GM18870 (cell line): ENCODE measurements around the gene ELP6.
"Not testable (repeated sequence)": the region's sequence is repeated elsewhere in the genome, so short reads cannot be mapped to it uniquely, and the experiment has no call there.

Experiments
- ATAC-seq: cut with Tn5 transposase; IDR thresholded peaks from one replicate; pipeline ENCODE4 v1.9.1; 2021; ENCODE audit warnings: moderate library complexity; ENCODE audit not compliant: unreplicated experiment

ELP6 gene

GRCh38 chr3:47469616-47470015 lies 43.9 kb downstream of the ELP6 start:
- ATAC-seq: no peak

- not testable (repeated sequence) for ATAC-seq
These were observed 45.2 kb downstream of the ELP6 start for GRCh38 chr3:47468315-47468714.

- no peak for ATAC-seq
These were observed 48.9 kb downstream of the ELP6 start for GRCh38 chr3:47464588-47464987.

GRCh38 chr3:47459534-47460085 lies 53.9 kb downstream of the ELP6 start:
- ATAC-seq: not testable (repeated sequence)

- no peak for ATAC-seq
These were observed 56.5 kb downstream of the ELP6 start for GRCh38 chr3:47456984-47457383.

GRCh38 chr3:47455806-47456452 lies 57.6 kb downstream of the ELP6 start:
- no peak for ATAC-seq

- ATAC-seq: no peak
These were observed 60.9 kb downstream of the ELP6 start for GRCh38 chr3:47452453-47453215.
